Mesodermal cell (in vitro differentiated cells): Measurements from ENCODE around the gene CCN2.
"Not testable (repeated sequence)": the region's sequence is repeated elsewhere in the genome, so short reads cannot be mapped to it uniquely, and the experiment has no call there.

ENCODE experiments used
- H3K27ac ChIP-seq: 2 replicates; pipeline ENCODE4 v1.7.0; 2013; ENCODE audit warnings: mild to moderate bottlenecking, low read depth, low read length, moderate library complexity; ENCODE audit not compliant: severe bottlenecking
- H3K36me3 ChIP-seq: 2 replicates; pipeline ENCODE4 v1.7.1; 2013; ENCODE audit warnings: mild to moderate bottlenecking, low read length, moderate library complexity; ENCODE audit not compliant: control insufficient read depth, insufficient read depth
- H3K4me1 ChIP-seq: one replicate; pipeline ENCODE4 v1.7.1; 2013; ENCODE audit warnings: mild to moderate bottlenecking, low read length; ENCODE audit not compliant: insufficient read depth, control insufficient read depth, poor library complexity, severe bottlenecking
- H3K4me3 ChIP-seq: 2 replicates; pipeline ENCODE4 v1.7.0; 2013; ENCODE audit warnings: low read length, control low read depth, mild to moderate bottlenecking; ENCODE audit not compliant: insufficient read depth, poor library complexity, severe bottlenecking; ENCODE audit errors: extremely low read depth
- H3K9me3 ChIP-seq: 2 replicates; pipeline ENCODE4 v1.7.1; 2013; ENCODE audit warnings: mild to moderate bottlenecking, low read length, moderate library complexity; ENCODE audit not compliant: control insufficient read depth
- WGBS, 2 experiments: methylation state at CpG; one replicate each; pipeline ENCODE4 v1.1.5; 2013; ENCODE audit warnings: missing lambda C conversion rate in 2 of 2; ENCODE audit not compliant: insufficient coverage in 2 of 2; 5-methylcytosine and 5-hydroxymethylcytosine counted together

Gene CCN2

GRCh38 chr6:131901326-131901873, 49.8 kb downstream of the CCN2 start:
- 47 to 50% methylated on average over 2 to 3 of the region's 5 CpGs for WGBS, 2 experiments
- H3K27ac ChIP-seq, H3K4me1 ChIP-seq, H3K4me3 ChIP-seq, H3K36me3 ChIP-seq: not testable (repeated sequence)
- H3K9me3 ChIP-seq, result peaks cover 17% of the 10 kb centered on the region

- H3K27ac ChIP-seq, result no peak overlapping the region
- H3K36me3 ChIP-seq, result no peaks in the 10 kb centered on the region
- peaks cover 17% of the 10 kb centered on the region for H3K9me3 ChIP-seq
- no peak overlapping the region for H3K4me3 ChIP-seq
- H3K4me1 ChIP-seq, result no peaks in the 10 kb centered on the region
These were observed 50.9 kb downstream of the CCN2 start for GRCh38 chr6:131900231-131900630.

GRCh38 chr6:131898718-131899117, 52.5 kb downstream of the CCN2 start:
- H3K4me1 ChIP-seq, result no peaks in the 10 kb centered on the region
- 100% methylated on average over 1 of the region's 1 CpG; no CpG with 5 or more reads in 1 of the 2 experiments for WGBS, 2 experiments
- no peak overlapping the region for H3K27ac ChIP-seq
- no peak overlapping the region for H3K4me3 ChIP-seq
- H3K36me3 ChIP-seq, result no peaks in the 10 kb centered on the region
- peaks cover 17% of the 10 kb centered on the region for H3K9me3 ChIP-seq
